Posterior cingulate gyrus (tissue), 11 donors: ENCODE measurements around the gene PKD2.
"Not testable (repeated sequence)": the region's sequence is repeated elsewhere in the genome, so short reads cannot be mapped to it uniquely, and the experiment has no call there.

Experiments used
- DNase-seq, 10 donors: peaks; one replicate each; pipeline versions ENCODE4 v3.0.0 to v3.0.0-alpha.2; 2020 to 2021; ENCODE audit warnings: mixed read lengths in 3 of 10
- intact Hi-C: fragments of 100-400 bp; cut with DNase I; formaldehyde crosslinking; loops from one replicate; pipeline ENCODE4 v1.15.1; 2023

The PKD2 gene

DNA sequence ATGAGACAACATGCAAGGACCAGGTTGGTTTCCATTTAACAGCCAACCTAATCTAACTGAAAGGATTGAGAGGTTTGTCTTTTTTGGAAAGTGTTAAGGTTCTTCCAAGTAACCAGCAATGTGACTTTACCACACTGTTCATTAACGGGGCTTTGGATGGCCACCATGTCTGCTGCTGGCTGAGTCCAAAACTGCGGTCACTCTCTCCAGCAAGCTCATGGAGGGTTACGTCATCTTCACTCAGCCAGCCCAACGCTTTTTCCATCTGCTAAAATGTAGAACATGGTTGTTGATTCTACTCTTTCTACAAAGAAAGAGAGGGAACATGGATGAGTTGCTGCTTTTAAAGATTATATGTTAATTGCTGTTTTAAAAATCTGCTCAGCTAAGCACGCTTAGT, 11.0 kb downstream of the PKD2 start:
- intact Hi-C loops = no loop called here
- peak in 1 of 10 donors; percentile 13 for DNase-seq

DNA sequence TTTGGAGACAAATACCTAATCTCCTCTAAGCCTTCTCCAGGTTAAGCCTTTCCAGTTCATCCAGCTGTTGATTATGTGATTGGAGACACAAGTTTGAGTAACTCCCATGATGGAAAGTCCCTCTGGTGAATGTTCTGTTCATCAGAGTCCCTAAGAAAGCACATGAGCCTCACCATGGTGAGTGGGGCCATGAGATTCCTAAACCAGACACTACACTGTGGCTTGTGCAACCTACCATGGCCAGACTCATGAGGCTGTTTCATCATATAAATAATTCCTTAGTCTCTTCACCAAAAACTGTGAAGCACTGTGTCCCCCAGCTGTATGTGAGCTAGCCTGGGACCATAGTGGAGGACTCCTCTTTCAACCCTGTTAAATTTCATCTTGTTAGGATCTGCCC, 14.4 kb downstream of the PKD2 start:
- no peak for DNase-seq
- intact Hi-C loops = no loop called here

GRCh38 chr4:88022289-88022688, 14.9 kb downstream of the PKD2 start:
- no peak for DNase-seq
- intact Hi-C loops = no loop called here

- intact Hi-C loops = not testable (repeated sequence)
Observed at GRCh38 chr4:88025868-88026661, 18.6 kb downstream of the PKD2 start.

DNA sequence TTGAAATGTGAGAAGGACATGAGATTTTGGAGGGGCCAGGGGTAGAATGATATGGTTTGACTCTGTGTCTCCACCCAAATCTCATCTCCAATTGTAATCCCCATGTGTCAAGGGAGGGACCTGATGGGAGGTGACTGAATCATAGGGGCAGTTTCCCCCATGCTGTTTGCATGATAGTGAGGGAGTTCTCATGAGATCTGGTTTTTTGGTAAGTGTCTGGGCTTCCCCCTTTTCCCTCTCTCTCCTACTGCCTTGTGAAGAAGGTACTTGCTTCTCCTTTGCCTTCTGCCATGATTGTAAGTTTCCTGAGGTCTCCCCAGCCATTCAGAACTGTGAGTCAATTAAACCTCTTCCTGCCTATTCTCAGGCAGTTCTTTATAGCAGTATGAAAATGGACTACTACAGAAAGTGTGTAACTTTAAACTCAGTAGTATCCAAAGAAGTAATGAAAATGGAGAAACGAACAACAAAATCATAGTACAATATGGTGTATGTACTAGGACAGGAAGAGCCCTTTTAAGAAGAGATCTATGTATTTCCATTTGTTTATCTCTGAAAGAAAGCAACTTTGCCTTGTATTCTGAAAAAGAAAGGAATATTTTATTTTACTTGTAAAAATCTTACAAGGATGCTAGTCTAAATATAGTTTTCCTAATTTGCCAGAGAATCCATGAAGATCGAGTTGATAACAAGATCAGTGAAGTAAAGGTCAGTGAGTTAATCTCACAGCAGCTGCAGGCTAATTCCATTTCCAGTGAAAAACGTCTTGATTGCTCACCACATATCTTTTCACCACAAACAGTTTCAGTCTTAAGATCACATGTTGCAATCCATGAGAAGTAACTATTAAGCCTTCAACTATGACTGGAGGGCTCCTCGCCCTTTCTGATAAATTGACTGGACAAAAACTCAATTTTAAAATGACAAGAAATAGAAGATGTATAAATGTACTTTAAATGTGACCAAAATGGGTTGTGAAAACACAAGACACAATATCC, 20.5 kb downstream of the PKD2 start:
- intact Hi-C loops = no loop called here
- no peak for DNase-seq

More at GRCh38 chr4:88025868-88026661, 18.6 kb downstream of the PKD2 start:
- not testable (repeated sequence) for DNase-seq

DNA sequence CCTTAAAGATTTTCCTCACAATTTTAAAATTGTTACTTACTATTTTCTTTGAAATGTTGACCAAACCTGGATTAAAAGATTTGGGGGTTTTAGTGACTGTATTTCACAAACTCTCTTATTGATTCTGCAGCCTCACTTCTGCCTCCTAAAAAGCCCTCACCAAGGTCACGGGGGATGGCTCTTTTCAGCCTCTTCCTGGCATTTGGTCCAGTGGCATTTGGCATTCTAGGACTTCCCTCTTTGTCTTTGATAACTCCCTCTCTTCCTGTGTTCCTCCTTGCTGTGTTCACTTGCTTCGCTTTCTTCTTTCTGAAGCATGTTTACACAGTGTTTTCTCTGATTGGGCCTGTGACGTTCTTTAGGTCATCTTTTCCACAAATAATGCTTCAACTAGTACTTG, 21.5 kb downstream of the PKD2 start:
- intact Hi-C loops = no loop called here
- no peak for DNase-seq

- DNase-seq = no peak
- intact Hi-C loops = no loop called here
Observed at GRCh38 chr4:88029556-88029955, 22.1 kb downstream of the PKD2 start.

GRCh38 chr4:88030565-88031310, 23.3 kb downstream of the PKD2 start:
- DNase-seq = no peak
- intact Hi-C loops = loop anchor here (5.0 kb wide), 1 partner anchor 182 kb away; no protein-coding TSS in a partner anchor

DNA sequence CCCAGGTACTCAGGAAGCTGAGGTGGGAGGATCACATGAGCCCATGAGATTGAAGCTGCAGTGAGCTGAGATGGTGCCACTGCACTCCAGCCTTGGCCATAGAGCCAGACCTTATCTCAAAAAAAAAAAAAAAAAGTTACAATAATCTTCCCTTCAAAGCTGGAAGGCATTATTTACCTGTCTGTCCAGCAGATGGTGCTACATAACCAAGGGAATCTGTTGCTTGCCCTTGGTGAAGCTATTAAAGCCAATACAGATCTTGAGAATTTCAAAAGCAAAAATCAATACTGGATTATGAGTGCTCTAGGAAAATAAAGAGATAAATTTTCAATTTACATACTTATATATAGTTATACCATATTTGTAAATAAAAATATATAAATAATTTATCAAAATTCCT, 25.9 kb downstream of the PKD2 start:
- intact Hi-C loops = loop anchor here (5.0 kb wide), 1 partner anchor 179 kb away; no protein-coding TSS in a partner anchor
- no peak for DNase-seq

GRCh38 chr4:88035292-88035691, 27.9 kb downstream of the PKD2 start:
- intact Hi-C loops = no loop called here
- DNase-seq = no peak

DNA sequence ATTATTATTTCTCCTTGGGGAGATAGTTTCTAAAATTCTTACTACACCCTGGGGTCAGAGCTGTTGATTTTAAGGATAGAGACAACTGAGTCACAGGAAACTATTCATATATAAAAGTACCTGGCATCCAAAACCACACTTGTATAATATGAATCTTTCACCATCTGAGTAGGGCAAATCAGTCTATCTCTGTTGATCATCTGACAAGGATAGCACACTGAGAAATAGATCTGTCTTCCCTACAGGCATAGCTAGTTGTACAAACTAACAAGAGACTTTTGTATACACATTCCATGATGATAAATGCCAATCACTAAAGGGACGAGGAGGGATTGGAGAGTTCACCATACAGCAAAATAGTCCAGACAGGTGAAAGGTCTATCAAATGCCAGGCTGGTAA, 30.0 kb downstream of the PKD2 start:
- intact Hi-C loops = no loop called here
- no peak for DNase-seq

GRCh38 chr4:88037936-88038335, 30.5 kb downstream of the PKD2 start:
- DNase-seq = no peak
- intact Hi-C loops = no loop called here

- intact Hi-C loops = no loop called here
- DNase-seq = no peak
Observed at GRCh38 chr4:88040707-88041106, 33.3 kb downstream of the PKD2 start.

DNA sequence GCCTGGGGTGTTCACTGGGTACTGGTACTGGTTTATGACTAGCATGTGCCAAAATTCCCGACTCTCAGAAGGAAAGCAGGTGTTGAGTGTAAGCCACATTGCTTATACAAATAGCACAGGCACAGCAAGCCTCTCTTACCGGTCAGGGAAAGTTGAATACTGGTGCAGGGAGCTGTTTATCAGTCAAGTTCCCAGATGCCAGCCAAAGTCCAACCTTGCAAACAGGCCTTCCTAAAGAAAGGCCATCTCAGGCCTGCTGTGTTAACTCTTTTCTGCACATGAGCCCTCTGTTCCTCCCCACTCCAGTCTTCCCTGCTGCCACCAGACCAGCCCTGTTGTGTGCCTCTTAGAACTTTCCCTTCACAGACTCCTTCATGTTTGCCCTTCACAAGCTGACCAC, 34.2 kb downstream of the PKD2 start:
- DNase-seq = no peak
- intact Hi-C loops = no loop called here

- intact Hi-C loops = no loop called here
- no peak for DNase-seq
Observed at GRCh38 chr4:88043001-88043400, 35.6 kb downstream of the PKD2 start.

GRCh38 chr4:88043586-88044340, 36.3 kb downstream of the PKD2 start:
- intact Hi-C loops = no loop called here
- DNase-seq = no peak

GRCh38 chr4:88045021-88045420, 37.6 kb downstream of the PKD2 start:
- DNase-seq = no peak
- intact Hi-C loops = no loop called here

DNA sequence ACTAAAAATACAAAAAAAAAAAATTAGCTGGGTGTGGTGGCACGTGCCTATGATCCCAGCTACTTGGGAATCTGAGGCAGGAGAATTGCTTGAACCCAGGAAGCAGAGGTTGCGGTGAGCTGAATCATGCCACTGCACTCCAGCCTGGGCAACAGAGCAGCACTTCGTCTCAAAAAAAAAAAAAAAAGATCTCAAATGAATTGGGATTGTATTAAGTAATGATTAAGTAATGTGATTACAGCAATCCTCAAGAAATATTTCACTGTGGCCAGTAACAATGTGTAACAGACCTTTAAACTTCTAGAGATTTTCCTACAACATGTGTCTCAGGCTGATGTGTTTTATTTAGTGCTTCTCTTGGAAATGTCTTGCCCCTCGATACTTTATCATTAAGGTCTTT, 46.8 kb downstream of the PKD2 start:
- no peak for DNase-seq
- intact Hi-C loops = no loop called here

GRCh38 chr4:88054901-88055300, 47.5 kb downstream of the PKD2 start:
- intact Hi-C loops = no loop called here
- no peak for DNase-seq

DNA sequence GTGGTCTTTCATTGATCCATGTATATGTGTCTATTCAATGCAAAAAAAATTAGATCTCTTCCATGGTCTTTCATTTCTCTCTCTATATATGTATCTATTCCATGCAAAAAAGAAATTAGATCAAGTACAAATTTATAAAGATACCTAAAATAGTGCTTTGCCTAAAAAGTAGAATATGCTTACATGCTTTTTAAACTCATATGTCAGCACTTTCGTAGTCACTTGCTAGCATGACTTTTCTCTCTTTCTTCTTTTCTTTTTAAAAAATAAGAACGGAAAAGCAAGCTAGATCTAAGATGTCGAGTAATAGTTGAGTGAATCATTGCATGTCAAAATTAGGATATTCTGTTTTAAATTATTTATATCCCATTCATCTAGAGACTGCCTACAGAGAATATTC, 50.9 kb downstream of the PKD2 start:
- no peak for DNase-seq
- intact Hi-C loops = no loop called here
